Activated T-helper 1 cell treated with Interleukin-2 at 50 U/mL for 16 hours (primary cell): ENCODE results near the gene STX8.
"Not testable (repeated sequence)": the region's sequence is repeated elsewhere in the genome, so short reads cannot be mapped to it uniquely, and the experiment has no call there.

ENCODE experiments used
- DNase-seq: peaks from one replicate; pipeline ENCODE4 v3.0.0-alpha.2; 2020; ENCODE audit warnings: low read depth

The STX8 gene

DNA sequence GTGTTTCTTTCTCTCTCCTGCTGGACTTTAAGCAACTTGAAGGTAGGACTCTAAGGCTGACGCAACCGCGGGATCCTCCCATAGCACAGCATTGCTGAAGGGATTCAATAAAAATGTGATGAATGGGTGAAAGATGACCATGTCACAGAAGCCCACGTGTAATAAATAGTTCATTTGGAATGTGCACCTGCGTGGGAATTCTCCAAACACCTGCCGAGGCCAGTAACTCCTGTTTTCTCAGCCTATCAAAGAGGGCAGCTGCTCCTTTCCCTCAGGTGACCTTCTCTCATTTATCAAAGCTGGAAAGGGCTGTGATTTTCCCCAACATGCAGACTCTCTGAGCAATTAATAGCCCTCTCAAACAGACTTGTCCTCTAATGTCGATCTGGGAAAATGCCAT is 235.7 kb downstream of the STX8 start:
- DNase-seq: no peak

DNA sequence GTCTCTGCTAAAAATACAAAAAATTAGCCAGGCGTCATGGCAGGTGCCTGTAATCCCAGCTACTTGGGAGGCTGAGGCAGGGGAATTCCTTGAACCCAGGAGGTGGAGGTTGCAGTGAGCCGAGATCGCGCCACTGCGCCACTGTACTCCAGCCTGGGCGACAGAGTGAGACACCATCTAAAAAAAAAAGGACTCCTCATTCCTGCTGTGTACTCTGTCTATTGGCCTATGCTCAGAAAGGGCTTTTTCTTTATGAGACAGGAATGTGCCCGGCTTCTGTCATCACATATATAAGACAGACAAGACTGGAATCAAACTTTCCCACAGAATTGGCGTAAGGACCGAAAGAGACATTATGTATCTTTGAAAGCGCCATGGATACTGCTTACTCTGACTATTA is 236.1 kb downstream of the STX8 start:
- not testable (repeated sequence) for DNase-seq

DNA sequence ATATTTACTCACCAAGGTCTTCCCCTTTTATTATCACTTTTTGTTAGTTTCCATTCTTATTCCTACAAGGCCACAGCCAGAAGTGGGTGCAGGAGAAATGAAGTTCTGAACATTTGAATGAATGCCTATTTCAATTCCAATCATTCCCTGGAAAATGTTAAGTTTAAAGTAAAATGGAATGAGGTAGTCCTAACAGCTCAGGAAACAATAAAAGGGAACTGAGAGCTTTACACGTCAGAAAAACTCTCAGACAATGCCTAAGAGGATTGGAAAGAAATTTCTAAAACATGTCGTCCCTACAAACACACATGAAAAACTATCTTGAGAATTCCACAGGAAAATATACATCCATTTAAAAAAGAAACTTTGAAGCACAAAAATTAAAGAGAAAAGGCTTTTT is 238.8 kb downstream of the STX8 start:
- DNase-seq: no peak

DNA sequence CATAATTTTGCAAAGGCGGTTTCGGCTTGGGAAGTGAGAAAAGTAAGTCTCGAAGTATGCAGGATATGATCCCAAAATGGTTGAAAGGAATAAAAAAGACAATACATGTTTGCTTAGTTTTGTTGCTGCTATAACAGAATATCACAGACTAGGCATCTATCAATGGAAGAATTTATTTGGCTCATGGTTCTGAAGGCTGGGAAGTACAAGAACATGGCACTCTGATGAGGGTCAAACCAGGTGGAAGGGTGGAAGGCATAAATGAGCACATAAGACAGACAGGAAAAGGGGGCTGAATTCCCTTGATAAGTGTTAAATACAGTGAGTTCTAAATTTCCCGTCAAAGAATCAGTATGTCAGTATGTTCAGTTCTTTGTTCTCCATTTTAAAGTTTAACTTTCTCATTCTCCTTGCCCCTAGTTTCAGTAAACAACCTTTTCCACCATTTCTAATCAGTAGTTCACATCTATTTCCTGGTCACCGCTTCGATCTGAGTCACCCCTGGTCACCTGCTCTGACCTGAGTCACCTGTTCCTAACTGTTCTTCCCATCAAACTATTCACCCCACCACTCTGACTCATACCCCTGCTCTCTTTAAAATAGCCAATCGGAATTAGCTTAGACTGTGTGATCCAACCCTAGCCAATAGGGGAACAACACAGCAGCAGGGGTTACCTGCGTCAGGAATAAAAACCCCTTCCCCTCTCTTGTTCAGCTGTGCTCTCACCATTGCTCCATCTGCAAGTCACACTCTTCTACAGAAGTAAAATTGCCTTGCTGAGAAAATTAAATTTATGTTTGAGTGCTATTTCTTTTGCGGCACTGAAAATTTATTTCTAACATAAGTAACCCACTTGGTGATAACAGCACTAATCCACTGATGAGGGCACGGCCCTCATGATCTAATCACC is 240.8 kb downstream of the STX8 start:
- DNase-seq: no peak

DNA sequence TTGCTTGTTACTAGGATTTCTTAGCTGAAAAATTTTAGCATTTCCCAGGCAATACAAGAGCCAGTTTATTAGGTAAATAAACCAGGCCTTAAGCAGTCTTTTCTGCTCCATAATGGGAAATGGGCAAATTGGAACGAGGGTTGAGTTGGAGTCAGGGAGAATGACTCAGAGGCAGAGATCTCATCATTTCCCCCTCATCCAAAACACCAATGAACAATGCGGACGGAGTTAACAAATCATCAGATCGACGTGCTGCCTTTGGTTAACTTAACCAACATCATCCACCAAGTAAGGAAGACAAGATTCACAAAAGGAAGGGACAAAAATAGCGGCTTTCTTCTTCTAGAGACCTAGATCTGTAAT is 243.5 kb downstream of the STX8 start:
- no peak for DNase-seq

DNA sequence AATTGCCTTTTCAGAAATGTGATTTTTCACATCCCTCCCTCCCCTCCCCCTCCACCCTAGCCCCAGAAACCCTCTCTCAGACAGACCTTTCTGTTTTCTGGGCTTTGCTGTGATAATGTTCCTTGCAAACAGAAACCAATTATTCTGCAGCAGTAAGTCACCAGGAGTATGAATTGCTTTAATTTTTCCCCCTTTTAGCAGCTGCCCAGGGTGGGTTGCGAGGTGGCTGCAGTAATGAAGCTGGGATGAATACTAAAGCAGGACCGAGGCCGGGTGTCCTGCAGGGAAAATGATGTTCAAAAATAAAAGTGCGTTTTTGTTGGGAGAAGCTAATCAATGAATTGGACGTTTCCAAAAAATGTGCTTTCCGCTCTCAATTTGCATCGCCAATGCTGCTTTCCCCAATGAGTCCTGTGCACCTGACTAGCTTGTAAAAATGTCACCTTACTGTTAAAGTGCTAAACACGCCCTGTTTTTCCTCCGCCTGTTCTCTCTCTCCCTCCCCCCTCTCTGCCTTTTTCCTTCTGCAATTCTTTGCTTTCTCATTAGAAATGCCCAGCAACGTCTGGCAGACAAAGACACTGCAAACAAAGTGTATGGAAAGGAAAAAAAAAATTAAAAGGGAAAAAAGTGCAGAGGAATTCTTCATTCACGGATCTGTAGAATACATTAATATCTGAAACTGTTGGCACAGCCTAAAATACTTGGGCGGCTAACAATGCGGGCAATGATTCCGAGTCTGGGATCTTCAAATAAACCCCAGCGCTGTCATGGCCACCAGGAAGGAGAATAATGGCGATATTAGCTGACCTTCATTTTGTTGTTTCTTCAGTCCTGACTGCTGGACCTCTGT is 244.1 kb downstream of the STX8 start:
- no peak for DNase-seq

DNA sequence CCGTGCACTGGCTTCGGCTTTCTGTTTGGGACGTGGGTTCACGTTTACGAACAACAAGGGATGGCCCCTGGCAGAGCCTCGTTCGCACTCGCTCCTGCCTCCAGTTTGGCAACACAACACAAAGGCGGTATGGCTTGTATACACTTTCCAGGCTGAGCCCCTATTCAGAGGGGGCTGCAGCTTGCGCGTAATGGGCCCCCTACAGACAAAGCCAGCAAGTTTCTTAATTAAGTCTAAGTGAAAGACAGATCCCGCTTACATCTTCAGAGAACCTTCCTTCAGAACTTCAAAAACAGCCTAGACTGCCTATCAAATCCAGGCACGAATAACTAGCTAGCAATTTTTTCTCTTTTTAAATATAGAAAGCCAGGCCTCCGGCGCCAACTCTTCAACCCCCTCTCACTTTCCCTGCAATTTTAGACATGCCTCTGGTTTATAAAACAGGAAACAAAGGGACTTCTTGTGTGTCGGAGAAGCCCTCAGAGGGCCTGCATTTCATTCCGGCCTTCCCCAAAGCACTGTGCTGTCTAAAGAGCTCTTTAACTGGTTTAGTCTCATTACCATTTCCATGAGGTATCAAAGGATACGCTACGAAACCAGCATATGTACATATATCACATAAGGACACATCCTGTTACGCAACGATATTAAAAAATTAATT is 244.9 kb downstream of the STX8 start:
- DNase-seq: no peak

DNA sequence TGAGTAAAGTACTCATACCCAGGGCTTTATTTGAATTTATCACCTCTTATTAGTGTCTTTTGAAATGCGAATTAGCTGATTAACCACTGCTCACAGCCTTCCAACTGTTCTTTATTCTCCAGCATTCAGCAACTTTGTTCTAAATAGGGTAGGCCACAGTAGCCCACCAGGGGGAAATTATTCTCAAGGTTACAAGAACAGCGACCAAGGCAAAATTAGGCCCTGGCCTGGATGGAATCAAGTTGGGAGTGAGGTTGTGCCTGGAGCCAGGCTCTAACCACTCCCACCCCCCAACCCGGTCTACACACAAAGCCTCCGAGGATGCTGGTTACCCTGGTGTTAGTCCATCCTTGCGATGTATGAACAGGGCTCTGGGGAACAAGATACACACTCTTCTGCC is 245.5 kb downstream of the STX8 start:
- no peak for DNase-seq

DNA sequence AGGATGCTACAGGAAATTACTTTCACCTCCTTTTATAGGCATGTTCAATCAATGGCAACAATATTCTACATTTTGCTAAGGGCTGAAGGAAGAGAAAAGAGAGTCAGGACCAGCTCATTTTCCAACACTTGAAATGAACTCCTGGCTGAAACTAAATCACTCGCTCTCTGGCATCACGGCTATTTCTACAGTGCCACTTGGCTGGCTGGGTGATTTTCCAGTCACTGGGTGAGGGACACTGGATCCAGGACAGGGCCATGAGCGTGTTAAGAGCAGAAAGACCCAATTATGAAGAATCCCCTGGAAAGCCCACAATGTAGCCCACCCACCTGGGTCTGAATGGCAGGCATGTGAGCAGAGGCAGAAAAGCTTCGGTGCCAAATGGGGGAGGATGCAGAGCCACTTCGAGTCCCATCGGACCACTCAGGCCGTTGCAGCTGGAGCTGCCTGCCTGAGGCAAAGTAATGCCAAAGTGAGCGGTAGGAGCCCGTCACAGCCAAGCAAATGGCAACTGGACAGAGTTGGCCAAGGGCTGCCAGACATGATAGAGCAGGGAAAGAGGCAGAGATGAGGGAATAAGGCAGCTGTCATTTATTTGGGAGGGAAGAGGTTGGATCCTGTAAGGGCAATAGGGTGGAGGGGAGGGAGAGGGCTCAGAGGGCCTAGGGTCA is 246.2 kb downstream of the STX8 start:
- no peak for DNase-seq

DNA sequence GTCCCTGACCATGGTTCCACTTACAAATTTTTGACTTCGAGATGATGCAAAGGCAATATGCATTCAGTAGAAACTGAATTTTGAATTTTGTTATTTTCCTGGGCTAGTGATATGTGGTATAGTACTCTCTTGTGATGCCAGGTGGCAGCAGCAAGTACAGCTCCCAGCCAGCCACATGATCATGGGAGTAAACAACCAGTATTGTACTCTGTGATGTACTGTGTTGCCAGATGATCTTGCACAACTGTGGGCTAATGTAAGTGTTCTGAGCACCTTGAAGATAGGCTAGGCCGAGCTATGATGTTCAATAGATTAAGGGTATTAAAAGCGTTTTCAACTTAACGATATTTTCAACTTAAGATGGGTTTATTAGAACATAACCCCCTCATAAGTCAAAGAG is 250.8 kb downstream of the STX8 start:
- DNase-seq: no peak

DNA sequence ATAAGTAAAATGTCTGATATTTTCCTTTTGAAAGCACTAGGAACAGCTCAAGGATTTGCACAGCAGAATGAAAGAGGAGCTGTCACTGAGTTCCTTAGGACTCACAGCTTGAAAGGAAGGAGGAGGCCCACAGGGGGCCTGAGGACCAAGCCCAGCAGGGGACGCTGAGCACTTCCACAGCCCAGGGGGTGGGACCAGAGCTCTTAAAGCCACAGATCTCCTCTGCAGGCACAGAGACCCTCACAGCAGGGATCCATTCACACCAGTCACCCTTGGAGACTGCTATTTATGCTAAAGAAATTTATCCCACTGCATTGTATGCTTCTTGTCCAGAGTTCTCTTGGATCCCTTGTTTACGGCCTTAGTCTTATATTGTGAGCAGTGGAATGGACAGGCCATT is 253.3 kb downstream of the STX8 start:
- DNase-seq: no peak

DNA sequence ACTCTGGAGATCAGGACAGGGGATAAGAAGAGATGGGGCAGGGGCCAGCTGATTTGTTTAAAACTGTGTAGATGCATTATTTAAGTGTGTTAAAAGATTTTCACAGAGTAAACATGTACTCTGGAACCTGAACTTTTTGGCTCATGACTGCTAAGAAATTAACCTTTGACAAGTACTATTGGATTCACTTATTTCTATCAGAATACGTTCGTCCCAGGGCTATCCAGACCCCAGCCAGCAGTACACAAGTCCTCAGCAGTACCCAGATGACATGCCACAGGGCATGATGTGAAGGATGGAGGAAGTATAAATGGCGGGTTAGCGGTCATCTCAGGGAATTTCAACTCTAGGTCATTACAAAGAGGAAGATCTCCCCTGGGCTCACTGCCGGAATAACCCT is 253.7 kb downstream of the STX8 start:
- no peak for DNase-seq

DNA sequence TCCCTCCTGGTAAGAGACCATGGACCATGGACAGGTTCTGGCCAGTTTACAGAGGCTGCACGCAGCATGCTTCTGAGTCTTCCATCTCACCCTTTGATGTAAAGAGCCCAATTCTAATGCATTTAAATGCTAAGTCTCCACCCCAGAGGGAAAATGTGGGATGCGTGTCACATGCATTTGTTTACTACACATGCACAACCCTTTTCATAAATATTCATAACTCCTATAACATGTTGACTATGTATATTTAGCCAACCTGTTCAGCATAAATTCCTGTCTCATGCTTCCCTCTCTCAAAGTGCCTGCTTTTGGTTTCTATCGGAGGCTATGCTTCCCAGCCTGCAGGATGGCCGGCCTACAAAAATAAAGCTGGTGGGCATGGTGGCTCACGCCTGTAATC is 260.3 kb downstream of the STX8 start:
- no peak for DNase-seq

DNA sequence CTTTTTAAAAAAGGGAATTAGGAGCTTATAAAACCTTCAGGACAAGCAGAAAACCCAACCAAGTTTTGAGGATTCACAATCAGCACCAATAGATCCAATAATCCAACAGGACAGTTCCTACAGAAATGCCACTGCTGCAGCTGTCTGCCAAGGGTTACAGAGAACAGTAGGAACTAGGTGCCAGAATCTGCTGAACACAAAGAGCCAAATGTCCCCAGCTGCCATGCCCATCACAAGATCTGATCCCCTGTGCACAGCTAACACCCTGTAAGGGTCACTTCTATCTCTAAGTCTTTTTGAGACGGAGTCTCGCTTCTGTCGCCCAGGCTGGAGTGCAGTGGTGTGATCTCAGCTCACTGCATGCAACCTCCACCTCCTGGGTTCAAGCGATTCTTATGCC is 262.3 kb downstream of the STX8 start:
- no peak for DNase-seq

DNA sequence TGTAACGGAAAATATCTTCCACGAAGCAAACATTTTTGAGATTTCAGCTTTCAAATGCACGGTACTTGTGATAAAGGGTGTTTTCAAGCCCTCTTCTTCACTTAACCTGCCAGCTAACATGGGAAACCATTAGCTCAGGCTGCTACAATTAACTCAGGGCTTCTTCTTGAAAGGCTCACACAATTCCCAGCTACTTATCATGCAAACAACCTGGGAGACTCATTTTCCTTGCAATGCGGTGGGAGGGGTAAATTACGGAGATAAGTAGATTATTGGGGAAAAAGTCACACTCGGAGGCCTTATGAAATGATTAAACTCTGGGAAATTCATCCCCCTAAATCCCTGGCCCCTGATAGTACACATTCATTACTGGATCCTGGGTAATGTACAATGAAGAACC is 266.4 kb downstream of the STX8 start:
- DNase-seq: no peak

DNA sequence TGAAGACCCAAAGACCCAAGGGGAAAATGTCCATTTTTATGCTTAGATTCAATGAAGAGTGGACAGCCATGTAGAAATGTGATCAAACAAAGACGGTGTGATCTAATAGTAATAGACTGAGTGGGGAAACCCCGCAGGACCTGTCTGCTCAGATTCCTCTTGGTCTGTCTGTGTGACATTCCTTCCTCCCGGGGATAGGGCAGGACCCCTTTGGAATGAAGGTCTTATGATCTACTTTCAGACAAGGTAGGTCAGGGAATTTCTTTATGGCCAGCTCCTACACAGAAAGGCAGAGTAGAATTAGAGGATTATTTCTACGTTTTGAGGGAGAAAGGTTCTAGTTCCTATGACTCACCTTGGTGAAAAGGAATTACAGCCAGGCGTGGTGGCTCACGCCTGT is 267.6 kb downstream of the STX8 start:
- DNase-seq: no peak

DNA sequence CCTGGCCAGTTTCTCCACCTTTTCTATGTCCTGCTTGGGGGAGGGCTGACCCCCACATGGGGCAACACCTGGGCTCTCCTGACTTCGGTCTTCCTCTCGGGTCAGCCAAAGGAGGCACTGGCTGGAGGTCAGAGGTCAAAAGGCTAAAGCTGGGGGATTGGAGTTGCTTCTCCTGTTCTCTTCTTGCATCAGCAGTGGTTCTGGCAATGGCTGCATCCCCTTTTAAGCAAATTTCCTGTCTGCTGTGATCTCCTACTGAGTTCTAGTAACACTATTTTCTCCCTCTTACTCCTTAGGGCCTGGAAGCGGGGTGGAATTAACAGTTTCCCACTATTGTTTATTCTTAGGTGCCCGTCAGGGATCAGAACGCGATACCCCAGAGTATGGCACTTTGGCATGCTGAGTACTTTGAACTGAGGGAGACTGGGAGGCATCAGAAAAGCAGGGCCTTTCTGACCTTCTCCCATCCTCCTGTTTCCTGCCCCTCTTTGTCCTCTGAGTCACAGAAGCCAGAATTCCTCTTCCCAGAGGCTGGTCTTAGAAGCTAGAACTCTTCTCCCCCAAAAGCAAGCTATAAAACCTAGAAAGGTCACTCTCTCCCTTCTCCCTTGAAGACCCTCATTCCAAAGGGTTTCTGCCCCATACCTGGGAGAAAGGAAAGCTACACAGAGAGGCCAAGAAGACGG is 268.2 kb downstream of the STX8 start:
- DNase-seq: no peak

DNA sequence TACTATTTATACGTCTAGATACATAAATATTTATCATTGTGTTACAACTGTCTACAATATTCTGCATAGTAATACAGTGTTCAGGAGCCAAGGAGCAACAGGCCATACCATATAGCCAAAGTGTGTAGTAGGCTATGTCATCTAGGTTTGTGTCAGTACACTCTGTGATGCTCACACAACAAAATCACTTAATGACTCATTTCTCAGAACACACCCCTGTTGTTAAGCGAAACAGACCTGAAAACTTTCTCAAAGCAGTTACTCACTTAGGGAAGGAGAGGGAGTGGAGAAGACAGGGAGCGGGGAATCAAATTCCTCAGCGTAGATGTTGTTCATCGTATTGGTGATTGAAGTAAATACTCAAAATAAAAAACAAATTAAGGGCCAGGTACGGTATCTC is 269.5 kb downstream of the STX8 start:
- no peak for DNase-seq

DNA sequence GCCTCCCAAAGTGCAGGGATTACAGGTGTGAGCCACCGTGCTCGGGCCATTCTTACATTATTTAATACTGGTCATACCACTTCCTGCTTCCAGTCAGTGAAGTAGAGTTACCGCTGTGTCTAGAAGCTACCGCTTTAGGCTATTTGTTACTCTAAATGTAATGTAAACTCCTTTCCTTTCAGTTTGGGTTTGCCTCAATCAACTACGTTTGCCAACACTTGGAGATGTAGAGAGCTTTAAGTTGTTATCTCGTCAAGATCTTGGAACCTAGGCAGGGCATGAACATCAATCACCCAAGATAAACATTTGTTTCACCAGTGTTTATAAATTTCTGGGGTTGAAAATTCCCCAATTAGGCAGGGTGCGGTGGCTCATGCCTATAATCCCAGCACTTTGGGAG is 275.9 kb downstream of the STX8 start:
- no peak for DNase-seq

DNA sequence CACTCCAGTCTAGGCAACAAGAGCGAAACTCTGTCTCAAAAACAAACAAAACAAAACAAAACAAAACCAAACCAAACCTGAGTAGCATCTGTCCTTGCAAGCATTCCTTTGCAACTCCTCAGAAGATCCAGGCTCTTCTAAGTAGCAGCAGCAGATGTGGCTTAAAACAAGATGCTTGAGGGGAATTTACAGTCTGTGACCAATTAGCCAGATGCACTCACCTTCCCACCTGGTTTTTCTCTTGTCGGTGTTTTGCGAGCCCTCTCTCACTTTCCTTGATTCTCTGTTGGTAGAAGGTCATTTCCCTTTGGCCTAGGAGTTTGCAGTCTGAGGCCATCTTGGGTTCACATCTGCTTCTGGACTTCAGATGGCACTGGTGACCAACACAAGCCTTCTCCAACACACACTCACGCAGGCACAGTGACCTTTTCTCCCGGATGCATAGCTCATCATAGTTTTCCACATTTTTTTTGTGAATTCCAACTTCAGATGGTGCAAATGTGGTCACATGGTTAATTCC is 276.8 kb downstream of the STX8 start:
- no peak for DNase-seq

DNA sequence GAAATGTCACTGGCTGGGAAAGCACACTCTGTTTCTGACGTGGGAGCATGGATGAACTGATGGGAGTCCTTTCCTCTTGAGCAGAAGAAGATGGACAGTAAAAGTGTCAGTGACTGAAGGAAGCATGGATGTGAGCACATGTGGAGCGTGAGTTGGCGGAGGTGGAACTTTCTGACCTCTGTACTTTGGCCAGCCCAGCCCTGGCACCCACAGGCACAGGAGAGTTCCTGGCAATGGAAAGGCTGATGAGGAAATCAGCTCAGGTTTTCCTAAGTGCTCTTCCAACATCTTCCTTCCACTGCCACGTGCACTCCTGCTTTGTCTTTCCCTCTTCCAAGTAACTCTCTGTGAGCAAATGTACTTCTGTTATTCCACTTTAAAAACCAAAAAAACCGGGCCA is 277.5 kb downstream of the STX8 start:
- no peak for DNase-seq
